GM04504 (cell line): Measurements from ENCODE around the gene MOB3B.

Experiments used
- DNase-seq: peaks from one replicate; pipeline ENCODE4 v3.0.0-alpha.2; 2012; ENCODE audit warnings: low read depth

Gene MOB3B

DNA sequence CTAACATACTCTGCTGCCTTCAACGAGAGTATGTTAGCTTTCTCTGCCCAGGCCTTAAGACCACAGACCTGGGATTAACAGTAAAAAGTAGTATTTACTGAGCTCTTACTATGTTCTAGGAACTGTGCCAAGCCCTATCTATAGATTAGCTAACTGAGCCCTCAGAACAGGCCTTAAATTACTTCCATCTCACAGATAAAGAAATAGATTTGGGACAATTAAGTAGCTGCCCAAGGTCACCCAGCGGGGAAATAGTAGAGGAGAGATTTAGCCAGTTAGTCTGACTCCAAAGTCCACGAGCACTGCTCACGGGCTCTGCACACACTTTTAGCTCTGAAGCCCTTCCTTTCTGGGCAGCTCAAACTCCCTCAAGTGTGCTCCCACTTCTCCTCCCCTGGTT lies 168.1 kb downstream of the MOB3B start:
- no peak for DNase-seq

DNA sequence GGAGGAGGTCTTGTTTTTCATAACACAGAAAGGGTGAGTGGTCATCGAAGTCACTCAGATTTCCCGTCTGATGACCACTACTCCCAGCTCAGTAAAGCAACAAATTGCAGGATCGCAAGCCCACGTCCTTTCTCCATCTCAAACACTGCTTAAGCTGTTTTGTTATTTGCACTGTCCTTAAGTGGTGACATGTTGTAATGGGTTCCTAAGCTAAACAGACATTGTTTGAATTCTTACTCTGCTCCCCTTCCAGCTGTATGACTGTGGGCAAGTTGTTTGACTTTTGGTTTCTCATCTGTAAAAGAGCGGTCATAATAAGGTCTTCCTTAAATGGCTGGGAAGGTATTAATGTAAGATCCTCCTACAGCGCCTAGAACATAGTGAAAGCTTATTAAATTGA lies 169.9 kb downstream of the MOB3B start:
- no peak for DNase-seq

DNA sequence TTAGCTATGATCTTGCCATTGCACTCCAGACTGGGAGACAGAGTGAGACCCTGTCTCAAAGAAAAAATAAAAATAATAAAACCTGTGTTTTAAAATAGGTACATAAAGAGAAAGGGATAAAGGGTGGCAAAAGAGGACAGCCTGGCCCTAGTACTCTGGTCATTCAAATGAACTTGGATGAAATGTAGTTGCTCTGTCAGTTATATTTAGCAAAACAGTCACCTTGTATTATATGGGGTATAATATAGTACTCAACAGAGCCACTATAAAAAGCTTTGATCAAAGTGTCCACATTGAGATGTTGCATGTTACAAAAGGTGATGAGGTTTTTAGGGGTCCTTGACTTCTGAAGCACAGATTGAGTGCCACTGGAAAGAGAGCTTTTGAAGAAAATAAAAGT lies 171.6 kb downstream of the MOB3B start:
- DNase-seq: no peak

DNA sequence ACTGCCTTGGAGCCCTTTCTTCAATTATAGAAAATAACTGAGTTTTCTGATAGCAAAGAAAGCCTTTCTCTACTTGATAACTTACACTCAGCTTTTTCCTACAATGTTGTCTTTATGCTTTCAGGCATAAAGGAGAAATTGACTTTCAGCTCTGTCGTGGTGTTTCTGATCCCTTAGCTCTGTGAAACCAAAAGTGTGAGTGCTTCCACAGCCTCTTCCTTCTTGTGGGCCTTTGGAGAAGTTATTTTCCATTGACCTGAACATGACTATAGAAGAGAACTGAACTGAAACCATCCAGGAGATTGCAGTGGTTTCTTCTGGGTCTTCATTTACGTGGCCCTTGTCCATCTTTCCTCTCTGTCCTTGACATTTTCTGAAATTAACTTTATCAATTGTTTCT lies 173.2 kb downstream of the MOB3B start:
- DNase-seq: no peak

DNA sequence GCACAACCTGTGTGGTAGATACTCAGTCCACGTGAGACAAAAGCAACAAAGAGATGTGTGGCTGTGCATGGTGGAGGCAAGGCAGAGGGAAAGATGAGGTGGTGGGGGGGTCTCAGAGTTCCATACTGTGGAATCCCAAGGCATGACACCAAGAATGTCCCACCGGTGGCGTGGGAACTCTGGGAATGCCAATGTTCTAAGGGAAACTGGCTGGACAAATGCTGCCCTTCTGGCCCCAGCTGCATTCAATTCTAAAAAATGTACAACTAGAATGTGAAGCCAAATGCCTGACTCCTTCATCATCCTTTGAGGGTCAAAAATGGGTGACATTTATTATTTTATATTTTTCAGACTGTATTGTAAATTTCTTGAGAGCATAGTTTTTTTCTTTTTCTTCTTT lies 174.4 kb downstream of the MOB3B start:
- no peak for DNase-seq

DNA sequence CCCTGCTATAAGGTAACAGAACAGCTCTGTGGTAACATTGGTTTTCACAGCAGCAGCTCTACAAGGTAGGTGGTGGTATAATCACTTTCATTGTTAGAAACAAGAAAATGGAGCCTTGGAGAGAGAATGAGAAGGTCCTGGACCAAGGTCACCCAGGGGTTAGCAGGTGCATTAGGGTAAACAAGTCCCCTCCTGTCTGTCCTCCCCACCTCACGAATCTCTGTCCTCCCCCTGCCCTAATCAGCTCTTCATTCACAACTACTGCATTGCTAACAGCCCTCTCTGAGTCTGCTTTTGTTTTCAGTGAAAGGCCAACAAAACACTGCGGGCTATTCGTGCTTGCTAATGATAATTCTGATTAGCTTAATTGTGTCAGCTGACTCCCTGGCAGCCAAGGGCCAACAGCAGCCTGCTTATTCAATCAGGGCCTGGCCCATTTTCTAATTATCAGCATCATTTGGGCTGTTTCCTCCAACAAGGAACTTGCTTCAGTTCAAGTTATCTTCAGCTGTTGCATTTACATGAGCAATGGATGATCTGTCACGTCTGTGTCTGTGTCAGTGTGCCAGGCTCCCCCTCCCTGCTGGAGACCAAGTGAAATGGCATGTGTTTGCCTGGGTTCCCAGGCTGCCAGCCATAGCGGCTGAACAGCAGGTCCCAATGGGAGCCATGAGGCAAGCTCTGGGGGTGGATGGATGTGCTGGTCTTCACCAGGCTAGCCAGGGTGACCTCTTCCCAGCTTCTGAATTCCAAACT lies 176.0 kb downstream of the MOB3B start:
- DNase-seq: no peak

DNA sequence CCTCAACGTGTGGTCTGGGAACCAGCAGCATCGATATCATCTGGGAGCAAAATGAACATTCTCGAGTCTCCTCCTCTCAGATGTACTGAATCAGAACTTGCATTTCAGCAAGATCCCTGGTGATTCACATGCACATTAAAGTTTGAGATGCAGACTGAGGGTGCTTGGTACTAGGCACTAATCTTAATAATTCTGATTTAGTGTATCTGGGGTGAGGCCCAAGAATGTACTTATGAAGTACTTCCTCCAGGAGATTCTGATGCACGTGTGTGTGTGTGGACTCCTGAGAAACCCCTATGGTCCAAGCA lies 176.5 kb downstream of the MOB3B start:
- no peak for DNase-seq

DNA sequence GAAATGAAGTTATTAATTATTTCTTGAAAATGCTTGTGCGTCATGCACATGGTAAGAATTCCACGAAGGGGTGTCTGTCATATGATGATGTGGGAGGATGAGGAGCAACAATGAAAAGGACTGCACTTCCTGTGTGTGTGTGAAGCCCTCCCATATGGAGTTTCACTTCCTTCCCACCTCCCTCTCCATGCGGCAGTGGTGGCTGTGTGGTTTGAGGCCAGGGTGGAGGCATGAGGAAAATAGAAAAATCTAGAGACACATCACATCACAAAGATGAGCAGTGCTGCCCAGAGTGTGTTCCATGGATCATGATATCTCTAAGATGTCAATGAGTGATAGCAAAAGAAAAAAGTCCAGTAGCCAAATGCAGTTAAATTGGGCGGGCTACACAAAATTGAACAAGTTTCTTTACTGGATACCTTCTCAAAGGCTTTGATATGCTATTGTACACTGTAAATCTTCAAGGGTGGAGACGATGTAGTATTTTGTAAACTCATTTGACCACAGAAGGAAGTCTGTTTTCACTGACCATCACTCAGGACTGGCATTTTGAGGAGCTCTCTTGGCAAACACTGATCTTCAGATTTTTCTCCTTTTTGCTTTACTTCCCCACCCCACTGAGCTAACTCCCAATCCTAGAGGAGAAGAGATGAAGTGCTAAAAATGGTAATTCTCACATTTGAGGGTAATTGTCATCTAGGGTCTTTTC lies 177.0 kb downstream of the MOB3B start:
- no peak for DNase-seq

DNA sequence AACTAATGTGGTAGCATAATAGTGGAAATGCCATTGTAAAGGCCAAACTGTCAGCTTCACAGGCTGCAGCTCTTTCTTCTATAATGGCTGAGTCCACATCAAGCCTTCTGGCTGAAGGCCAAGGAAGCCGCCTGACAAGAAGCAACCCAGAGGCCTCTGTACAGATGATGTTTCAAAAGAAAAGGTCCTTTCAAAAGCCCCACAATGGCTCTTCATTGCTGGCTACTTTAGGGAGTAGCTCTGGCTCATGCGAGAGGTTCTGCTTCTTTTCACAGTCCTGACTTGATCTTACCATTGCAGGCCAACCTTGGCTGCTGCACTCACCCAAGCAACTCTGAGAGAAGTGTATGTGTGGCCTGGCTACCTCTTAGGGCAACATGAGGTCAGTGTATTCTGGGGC lies 178.2 kb downstream of the MOB3B start:
- no peak for DNase-seq

DNA sequence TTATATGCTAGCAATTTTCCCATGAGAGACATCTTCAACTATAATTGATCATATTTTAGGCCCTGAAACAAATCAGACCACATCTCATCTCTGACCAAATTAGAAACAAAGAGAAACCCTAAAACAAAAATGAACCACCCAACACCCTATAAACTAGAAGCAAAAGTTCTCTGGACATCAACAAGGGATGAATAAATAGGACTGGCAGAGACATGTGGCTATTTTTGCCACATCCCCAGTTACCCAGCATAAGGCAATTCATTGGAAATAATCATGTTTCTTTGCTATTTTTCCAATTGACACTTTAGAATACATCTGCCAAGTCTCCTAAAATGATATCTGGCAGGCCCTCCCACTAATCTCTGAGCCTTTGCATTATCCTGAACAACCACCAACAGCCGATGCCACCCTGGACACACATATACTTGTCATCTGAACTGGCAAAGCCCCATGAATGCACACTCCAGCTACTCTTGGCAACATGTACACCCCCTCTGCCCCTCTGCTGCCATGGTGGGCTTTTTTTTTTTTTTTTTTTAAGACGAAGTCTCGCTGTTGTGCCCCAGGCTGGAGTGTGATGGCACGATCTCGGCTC lies 179.1 kb downstream of the MOB3B start:
- DNase-seq: no peak

DNA sequence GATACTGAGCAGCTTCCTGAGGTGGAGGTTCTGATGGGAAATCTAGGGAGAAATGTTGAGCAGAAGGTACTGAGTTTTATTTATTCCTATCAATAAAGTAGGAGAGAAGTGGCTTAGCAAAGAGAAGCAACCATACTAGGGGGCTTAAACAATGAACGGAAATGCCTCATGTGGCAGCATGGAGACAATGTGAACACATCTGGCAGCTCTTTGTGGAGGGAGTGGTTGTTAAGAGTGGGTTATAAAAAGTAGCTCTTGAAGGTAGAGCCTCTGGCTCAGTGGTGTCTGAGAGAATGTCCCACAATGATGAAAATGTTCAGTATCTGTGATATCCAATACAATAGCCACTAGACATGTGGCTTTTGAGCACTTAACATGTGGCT lies 179.9 kb downstream of the MOB3B start:
- DNase-seq: no peak

DNA sequence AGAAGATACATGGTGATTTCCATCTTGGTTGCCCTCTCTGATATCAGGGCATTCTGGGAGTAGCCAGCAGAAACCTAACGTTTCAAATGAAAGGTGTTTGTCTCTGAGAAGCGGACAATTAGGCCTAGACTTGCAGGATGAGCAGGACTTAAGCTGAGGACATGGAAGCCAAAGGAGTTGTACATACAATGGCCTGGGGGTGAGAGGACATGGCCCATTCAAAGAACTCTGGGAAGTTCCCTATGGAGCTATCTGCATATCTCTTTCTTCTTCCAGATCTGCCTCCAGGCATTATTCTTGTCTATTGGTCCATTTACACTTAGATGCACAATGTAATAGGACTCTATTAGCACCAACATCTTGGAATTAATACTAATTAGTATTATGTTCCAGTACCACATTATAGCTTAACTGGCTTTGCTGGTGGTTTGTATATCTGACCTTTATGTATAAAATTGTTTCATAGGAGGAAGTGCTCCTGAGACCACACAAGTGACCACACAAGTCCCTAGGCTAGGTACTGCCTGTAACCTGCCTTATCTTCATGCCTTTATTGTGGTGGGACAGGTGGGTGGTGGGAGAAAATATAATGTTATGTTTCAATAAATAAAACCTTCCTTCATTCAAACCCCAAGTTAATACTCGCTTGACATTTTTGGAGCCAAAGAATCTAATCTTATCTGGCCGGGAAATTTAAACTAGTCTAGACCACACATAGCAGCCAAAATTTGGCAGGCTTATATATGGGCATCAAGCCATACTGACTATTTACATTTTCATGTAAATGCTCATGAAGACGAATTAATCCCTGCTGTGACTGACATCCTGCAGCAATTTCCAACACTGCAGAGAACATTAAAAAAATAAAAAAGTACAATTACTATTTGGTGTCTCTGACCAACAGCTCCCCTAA lies 180.6 kb downstream of the MOB3B start:
- no peak for DNase-seq

DNA sequence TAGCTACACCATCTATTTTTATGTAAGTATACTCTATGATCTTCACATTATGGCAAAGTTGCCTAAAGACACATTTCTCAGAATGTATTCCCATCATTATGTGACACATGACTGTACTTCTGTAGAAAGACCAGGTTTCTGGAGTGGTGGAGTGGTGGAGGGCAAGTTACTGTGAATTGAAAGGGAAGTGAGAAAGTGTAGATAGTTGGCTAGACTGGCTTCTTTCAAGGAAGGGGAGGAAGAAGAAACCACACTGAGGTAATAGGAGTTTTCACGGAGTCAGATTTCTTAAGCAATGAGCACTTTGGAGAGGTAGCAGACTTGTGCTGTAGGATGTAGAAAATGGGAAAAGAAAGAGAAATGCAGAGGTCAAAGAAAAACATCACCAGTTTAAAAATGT lies 181.7 kb downstream of the MOB3B start:
- DNase-seq: no peak

DNA sequence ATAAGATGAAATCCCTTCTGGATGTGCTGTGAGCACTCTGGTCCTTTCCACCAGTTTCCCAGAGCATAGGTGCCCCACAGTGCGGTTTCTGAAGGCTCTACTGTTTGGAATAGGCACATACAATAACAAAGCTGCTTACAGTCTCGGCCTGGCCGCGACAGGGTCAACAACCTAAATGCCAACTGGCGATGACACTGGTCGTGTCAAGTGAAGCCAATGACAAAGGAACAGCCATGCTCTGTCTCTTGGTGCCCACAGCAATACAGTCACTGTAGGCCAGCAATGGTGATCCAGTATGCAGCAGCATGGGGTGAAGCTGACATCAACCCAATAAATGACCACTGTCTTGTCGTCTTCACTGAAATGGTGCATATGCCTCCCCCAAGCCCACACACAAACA lies 184.8 kb downstream of the MOB3B start:
- no peak for DNase-seq

DNA sequence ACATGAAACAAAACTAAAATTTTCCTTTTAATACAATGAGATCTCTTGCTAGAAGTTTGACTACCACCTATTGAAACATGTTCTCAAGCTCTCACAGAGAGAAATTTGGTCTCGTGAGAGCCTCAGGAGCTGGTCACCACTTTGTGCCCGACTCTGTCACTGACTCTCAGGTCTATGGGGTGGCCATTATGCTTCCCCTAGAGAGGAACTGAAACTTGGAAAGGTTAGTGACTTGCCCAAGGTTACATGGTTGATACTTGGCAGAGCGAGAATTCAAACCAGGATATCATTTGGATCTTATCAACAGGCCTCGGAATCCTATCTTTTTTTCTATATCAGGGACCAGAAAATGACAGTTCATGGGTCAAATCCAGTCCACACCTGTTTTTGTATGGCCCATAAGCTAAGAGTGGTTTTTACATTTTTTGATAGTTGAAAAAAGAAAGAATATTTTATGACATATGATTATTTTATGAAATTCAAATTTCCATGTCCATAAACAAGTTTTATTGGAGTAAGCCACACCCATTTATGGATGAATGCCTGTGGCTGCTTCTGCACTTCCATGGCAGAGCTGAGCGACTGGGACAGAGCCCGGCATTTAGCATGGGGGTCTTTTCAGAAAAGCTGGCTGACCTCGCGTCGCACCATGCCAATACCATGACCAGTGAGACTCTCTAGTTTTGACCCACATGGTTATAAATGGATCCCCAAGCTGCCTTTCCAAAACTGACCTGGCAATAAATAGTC lies 187.9 kb downstream of the MOB3B start:
- DNase-seq: no peak

DNA sequence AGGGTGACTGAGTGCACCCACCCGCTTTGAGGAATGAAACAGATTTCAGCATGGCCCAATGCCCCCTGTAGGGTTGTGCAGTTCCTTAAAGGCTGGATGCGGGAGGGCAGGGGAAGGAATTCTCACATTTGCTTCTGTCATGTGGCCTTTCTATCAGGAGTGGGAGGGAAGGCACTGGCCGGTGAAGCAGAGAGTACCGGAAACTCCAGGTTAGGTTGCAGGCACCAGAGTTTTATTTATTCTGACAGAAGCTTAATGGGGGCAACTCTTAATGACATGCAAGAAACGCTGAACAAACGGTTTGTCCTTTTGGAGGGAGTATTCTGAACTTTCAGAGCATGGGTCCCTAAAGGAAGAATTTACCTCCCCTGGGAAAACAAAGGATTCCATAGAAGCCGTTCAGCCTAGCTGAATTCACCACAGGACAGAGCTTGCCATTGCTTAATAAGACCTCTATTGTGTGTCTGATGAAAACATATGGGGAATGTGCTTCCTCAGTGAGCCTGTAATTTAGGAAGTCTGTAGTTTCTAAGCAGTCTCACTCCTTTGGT lies 188.6 kb downstream of the MOB3B start:
- no peak for DNase-seq

DNA sequence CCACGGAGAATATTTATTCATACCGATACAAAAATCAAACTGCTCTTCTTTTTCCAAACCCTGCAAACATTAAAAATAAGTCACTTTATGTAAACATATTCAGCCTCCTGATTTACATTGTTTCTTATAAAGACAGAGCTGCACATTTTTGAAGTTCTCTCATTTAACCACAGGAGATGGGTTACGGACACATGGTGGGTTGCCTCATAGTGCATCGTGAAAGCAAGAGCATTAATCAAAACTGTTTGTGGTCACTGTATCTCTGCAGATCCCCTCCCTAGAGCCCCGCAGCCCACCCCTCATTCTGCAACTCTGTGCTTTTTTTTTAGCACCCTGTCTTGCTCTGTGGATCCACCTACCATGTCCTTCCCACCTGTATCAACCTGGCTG lies 189.3 kb downstream of the MOB3B start:
- no peak for DNase-seq

DNA sequence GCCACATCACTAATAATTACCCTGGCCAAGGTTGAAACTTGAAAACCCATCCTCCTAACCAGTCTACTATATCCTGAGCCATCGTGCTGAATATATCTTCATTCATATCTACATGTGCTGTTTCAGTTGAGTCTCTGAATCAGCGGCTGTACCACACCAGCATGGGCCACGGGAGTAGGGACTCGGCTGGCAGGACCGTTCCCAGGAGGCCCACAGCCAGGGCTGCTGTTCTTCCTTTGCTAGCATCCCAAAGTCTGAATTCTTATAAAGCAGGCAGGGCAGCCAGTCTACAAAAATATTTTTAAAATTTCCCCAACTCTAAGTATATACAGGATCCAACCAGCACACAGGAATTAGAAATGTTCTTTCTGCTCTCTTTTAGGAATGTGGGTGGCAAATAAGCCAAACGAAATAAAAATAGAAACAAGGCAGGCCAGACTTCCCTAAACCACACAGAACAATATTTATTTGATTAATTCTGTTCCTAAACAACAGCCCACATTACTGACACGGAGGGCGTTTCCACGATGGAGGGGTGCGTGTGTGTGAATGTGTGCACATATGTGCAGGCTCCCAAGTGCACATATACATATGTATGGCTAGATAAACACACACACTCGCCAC lies 189.8 kb downstream of the MOB3B start:
- DNase-seq: no peak

DNA sequence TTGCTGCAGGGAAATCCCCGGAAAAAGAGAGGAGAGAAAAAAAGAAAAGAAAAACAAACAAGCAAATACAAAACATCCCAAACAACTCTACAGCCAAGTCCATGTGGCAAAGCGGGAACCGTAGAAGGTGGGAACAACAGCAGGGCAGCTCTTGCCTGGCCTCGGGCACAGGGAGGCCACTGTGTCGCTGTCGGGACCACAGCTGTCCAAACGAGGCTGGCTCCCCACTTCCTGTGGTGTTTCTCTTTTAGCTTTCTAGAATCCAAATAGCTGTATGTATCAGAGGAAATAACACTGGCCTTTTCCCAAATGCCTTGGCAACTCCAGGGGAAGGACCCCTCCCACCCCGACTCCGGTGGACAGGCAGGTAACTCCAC lies 191.1 kb downstream of the MOB3B start:
- DNase-seq: no peak

DNA sequence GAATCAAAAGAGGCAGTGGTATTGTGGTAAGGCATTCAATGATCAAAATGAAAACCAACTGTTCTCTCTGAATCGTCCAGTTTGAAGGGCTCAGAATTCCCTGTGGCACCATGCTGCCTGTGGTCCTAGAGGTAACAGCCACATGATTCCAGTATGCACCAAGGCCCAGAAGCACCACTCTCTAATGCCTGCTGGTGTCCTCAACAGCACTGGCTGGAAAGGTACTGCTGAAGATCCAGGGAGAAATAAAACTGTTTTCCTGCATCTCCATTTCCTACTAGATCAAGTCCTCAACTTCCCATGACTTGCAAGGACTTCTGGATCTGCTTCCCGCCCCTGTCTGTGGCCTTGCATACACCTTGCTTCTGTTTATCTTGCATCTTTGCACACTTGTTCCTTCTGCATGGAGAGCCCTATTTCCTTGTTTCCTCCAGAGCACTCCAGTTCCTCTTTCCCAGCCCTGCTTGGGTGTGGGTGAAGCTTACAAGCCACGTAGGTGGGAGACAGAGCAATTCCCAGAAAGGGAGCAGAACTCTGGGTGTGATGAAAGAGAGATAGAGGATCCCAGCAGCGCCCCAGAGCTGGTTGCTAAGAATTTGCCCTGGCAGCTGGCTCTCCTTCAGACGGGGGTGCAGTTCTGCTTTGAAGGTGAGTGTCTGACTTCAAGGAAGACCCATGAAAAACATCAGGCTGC lies 191.6 kb downstream of the MOB3B start:
- DNase-seq: no peak

DNA sequence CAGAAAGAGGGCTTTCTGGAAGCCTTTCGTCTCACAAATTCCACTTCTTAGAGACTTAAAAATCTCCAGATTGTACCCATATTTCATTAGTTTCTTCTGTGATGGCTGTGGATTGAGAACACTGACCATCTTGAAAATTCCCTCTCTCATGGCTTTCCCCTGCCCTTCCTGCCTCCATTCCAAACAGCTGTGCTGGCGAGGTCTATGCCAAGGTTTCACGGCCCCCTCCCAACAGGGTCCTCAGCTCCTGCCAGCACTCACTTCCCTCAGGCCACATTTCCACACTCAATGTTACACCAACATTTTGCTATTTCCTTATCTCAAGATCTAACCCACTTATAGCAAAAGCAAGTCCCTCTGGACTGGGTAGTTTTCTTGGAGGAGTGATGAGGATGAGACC lies 192.4 kb downstream of the MOB3B start:
- DNase-seq: no peak
